ENCODE data around the gene NME3. TPM values are rescaled to one million over a fixed set of nuclear protein-coding genes. Genes with fewer than 3 reads are reported as not detected.

Gene NME3
- total and polyA plus RNA-seq, 10 of the 15 experiments (the other 5 are each of a cell fraction or from before 2014, with no cell fraction given): 0.61 to 55.5 (median 26.5) TPM

DNA sequence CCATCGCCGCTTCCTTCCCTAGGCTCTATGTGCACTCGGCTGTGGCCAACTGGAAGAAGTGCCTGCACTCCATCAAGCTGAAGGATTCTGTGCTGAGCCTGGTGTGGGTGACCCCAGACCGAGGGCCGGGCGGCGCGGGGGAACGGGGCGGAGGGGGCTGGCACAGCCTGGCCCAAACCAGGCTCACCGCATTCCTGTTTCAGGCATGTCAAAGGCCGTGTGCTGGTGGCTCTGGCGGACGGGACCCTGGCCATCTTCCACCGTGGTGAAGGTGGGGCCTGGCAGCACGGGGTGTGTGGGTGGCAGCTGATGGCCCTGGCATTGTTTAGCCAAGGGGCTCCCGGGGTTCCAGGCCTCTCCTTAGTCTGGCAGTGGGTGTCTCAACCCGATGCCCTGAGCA is 4.6 kb downstream of the NME3 start:
- Histone ChIP-seq H2AFZ (ENCODE audit: control insufficient read depth, low read depth, low read length) (no peak overlapping the region), H3K9ac (ENCODE audit: control insufficient read depth, insufficient read depth, low read length) (no peak overlapping the region), H3K27ac (ENCODE audit: control insufficient read depth, insufficient read depth) (no peak overlapping the region), H3K4me3 (no peak overlapping the region), H3K9me3 (replicated peaks; ENCODE audit: control insufficient read depth, insufficient read depth, low read length) (no peaks in the 10 kb centered on the region), H4K20me1 (ENCODE audit: control insufficient read depth, insufficient read depth) (no peaks in the 10 kb centered on the region), H3K27me3 (replicated peaks in 1 of 2; ENCODE audit: control insufficient read depth in 2 of 2, insufficient read depth in 2 of 2, low read length in 1 of 2) (no peaks in the 10 kb centered on the region), H3K79me2 (ENCODE audit: control insufficient read depth, insufficient read depth, low read length) (peaks cover 12% of the 10 kb centered on the region), H3K4me1 (ENCODE audit: control insufficient read depth, insufficient read depth, low read length) (peaks cover 4% of the 10 kb centered on the region), H3K4me2 (ENCODE audit: control insufficient read depth, insufficient read depth) (no peak overlapping the region), H3K36me3 (ENCODE audit: control insufficient read depth in 2 of 2, insufficient read depth in 2 of 2, low read length in 1 of 2) (peaks cover 0 to 27% of the 10 kb centered on the region in 2 experiments; a peak in 3 of 4 replicates)
- no TSS peak for BruUV-seq (replicated peaks)
- RAD21 ChIA-PET (ENCODE audit: unreplicated experiment): no interaction called here
- in situ Hi-C loops (cut with MboI): no loop called here
- DNase-seq (ENCODE audit: low read depth, low spot score) (no peak), ATAC-seq (no peak), FAIRE-seq (no peak)
- SMC1A ChIA-PET (ENCODE audit: uncharacterized antibody, unreplicated experiment): no interaction called here
- POLR2A ChIA-PET: interaction anchor here (0.5 kb wide), 1 partner anchor 169 kb away, joined by 3 read pairs; no protein-coding TSS in a partner anchor
- 88% methylated on average over 18 of the region's 18 CpGs for WGBS (ENCODE audit: insufficient coverage, insufficient replicate concordance, low lambda C conversion rate, missing lambda C conversion rate)
- TF ChIP-seq, protein P1, sequence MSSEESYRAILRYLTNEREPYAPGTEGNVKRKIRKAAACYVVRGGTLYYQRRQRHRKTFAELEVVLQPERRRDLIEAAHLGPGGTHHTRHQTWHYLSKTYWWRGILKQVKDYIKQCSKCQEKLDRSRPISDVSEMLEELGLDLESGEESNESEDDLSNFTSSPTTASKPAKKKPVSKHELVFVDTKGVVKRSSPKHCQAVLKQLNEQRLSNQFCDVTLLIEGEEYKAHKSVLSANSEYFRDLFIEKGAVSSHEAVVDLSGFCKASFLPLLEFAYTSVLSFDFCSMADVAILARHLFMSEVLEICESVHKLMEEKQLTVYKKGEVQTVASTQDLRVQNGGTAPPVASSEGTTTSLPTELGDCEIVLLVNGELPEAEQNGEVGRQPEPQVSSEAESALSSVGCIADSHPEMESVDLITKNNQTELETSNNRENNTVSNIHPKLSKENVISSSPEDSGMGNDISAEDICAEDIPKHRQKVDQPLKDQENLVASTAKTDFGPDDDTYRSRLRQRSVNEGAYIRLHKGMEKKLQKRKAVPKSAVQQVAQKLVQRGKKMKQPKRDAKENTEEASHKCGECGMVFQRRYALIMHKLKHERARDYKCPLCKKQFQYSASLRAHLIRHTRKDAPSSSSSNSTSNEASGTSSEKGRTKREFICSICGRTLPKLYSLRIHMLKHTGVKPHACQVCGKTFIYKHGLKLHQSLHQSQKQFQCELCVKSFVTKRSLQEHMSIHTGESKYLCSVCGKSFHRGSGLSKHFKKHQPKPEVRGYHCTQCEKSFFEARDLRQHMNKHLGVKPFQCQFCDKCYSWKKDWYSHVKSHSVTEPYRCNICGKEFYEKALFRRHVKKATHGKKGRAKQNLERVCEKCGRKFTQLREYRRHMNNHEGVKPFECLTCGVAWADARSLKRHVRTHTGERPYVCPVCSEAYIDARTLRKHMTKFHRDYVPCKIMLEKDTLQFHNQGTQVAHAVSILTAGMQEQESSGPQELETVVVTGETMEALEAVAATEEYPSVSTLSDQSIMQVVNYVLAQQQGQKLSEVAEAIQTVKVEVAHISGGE (CRISPR knock-in tag; IDR thresholded peaks at IDR 0.05): no peak
- TF ChIP-seq ZZZ3 (IDR thresholded peaks at IDR 0.05; ENCODE audit: control insufficient read depth, insufficient read length, low read depth) (no peak), STAT3 (IDR thresholded peaks at IDR 0.05; ENCODE audit: low read depth, low read length) (no peak), EZH2 (IDR thresholded peaks at IDR 0.05; ENCODE audit: borderline replicate concordance, control insufficient read depth, low read depth, low read length) (no peak), RBBP5 (conservative IDR thresholded peaks at IDR 0.05) (no peak), RCOR1 (conservative IDR thresholded peaks at IDR 0.05; ENCODE audit: low read depth, low read length) (no peak), LARP7 (IDR thresholded peaks at IDR 0.05) (no peak), IKZF2 (IDR thresholded peaks at IDR 0.05) (no peak), HDAC2 (IDR thresholded peaks at IDR 0.05) (no peak), CBFB (IDR thresholded peaks at IDR 0.05; ENCODE audit: low read depth) (no peak), ZBTB4 (CRISPR knock-in tag; IDR thresholded peaks at IDR 0.05) (no peak), ZNF384 (IDR thresholded peaks at IDR 0.05; ENCODE audit: borderline replicate concordance, low read depth, low read length) (no peak), ZNF24 (IDR thresholded peaks at IDR 0.05) (no peak), GATAD2B (conservative IDR thresholded peaks at IDR 0.05; ENCODE audit: low read depth) (no peak), CHD2 (IDR thresholded peaks at IDR 0.05; ENCODE audit: borderline replicate concordance, low read depth, low read length) (no peak), NBN (IDR thresholded peaks at IDR 0.05) (no peak)
- TF ChIP-seq, protein P2, sequence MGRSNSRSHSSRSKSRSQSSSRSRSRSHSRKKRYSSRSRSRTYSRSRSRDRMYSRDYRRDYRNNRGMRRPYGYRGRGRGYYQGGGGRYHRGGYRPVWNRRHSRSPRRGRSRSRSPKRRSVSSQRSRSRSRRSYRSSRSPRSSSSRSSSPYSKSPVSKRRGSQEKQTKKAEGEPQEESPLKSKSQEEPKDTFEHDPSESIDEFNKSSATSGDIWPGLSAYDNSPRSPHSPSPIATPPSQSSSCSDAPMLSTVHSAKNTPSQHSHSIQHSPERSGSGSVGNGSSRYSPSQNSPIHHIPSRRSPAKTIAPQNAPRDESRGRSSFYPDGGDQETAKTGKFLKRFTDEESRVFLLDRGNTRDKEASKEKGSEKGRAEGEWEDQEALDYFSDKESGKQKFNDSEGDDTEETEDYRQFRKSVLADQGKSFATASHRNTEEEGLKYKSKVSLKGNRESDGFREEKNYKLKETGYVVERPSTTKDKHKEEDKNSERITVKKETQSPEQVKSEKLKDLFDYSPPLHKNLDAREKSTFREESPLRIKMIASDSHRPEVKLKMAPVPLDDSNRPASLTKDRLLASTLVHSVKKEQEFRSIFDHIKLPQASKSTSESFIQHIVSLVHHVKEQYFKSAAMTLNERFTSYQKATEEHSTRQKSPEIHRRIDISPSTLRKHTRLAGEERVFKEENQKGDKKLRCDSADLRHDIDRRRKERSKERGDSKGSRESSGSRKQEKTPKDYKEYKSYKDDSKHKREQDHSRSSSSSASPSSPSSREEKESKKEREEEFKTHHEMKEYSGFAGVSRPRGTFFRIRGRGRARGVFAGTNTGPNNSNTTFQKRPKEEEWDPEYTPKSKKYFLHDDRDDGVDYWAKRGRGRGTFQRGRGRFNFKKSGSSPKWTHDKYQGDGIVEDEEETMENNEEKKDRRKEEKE (IDR thresholded peaks at IDR 0.05): no peak
- CTCF ChIA-PET: no interaction called here
- intact Hi-C loops (cut with micrococcal nuclease; ENCODE audit: unreplicated experiment): no loop called here

Data from GM12878 (cell line).